GM18858 (cell line): ENCODE results near the gene ZDHHC12.

ENCODE experiments used
- ATAC-seq: cut with Tn5 transposase; IDR thresholded peaks from one replicate; pipeline ENCODE4 v1.9.1; 2021; ENCODE audit not compliant: unreplicated experiment

Gene ZDHHC12

GRCh38 chr9:128729766-128730517, 6.0 kb upstream of the ZDHHC12 start:
- ATAC-seq = no peak

- ATAC-seq = no peak
These were observed 5.4 kb upstream of the ZDHHC12 start for GRCh38 chr9:128729302-128729701.

GRCh38 chr9:128728298-128728697, 4.4 kb upstream of the ZDHHC12 start:
- no peak for ATAC-seq

- ATAC-seq = no peak
These were observed 3.8 kb upstream of the ZDHHC12 start for GRCh38 chr9:128727640-128728248.

- ATAC-seq = no peak
These were observed 851 bp upstream of the ZDHHC12 start for GRCh38 chr9:128724744-128725211.

GRCh38 chr9:128723352-128723865, 518 bp downstream of the ZDHHC12 start:
- ATAC-seq = no peak

GRCh38 chr9:128722380-128723351, 1.3 kb downstream of the ZDHHC12 start:
- ATAC-seq = no peak

GRCh38 chr9:128721487-128722010, 2.4 kb downstream of the ZDHHC12 start:
- ATAC-seq = no peak

GRCh38 chr9:128720841-128721486, 3.0 kb downstream of the ZDHHC12 start:
- no peak for ATAC-seq

GRCh38 chr9:128719919-128720605, 3.9 kb downstream of the ZDHHC12 start:
- ATAC-seq = no peak

- no peak for ATAC-seq
These were observed 5.5 kb downstream of the ZDHHC12 start for GRCh38 chr9:128718475-128718874.

- ATAC-seq = no peak
These were observed 5.9 kb downstream of the ZDHHC12 start for GRCh38 chr9:128718047-128718446.

GRCh38 chr9:128716581-128717254, 7.2 kb downstream of the ZDHHC12 start:
- no peak for ATAC-seq

GRCh38 chr9:128715436-128715750, 8.5 kb downstream of the ZDHHC12 start:
- ATAC-seq = no peak

- ATAC-seq = no peak
These were observed 9.1 kb downstream of the ZDHHC12 start for GRCh38 chr9:128714586-128715435.

GRCh38 chr9:128713941-128714573, 9.9 kb downstream of the ZDHHC12 start:
- ATAC-seq = no peak

- ATAC-seq = no peak
These were observed 10.5 kb downstream of the ZDHHC12 start for GRCh38 chr9:128713411-128713780.
